ENCODE data around the gene RPS6KA3. TPM values are rescaled to one million over a fixed set of nuclear protein-coding genes. Genes with fewer than 3 reads are reported as not detected.
"Not testable (repeated sequence)": the region's sequence is repeated elsewhere in the genome, so short reads cannot be mapped to it uniquely, and the experiment has no call there.

RPS6KA3 gene
- total and polyA plus RNA-seq, 4 donors, result 18.5 to 44.9 (median 27.8) TPM

- H3K27ac ChIP-seq (ENCODE audit: low read depth, low read length), result no peak overlapping the region
- H3K4me3 ChIP-seq (ENCODE audit: low read depth, low read length), result no peak overlapping the region
- peaks cover 4% of the 10 kb centered on the region for H3K9me3 ChIP-seq (ENCODE audit: control insufficient read depth, insufficient read depth, low read length)
- no peaks in the 10 kb centered on the region for H3K4me1 ChIP-seq (ENCODE audit: control insufficient read depth, insufficient read depth, low read length)
- H3K27me3 ChIP-seq (ENCODE audit: control insufficient read depth, insufficient read depth, low read length), result no peaks in the 10 kb centered on the region
- DNase-seq (ENCODE audit: low read depth in 4 of 6, low spot score in 6 of 6), result no peak
- H3K36me3 ChIP-seq (ENCODE audit: control insufficient read depth, insufficient read depth, low read length), result no peaks in the 10 kb centered on the region
Observed at GRCh38 chrX:20251691-20252090, 15.0 kb downstream of the RPS6KA3 start.

- H3K36me3 ChIP-seq (ENCODE audit: control insufficient read depth, insufficient read depth, low read length); H3K9me3 ChIP-seq (ENCODE audit: control insufficient read depth, insufficient read depth, low read length); H3K27me3 ChIP-seq (ENCODE audit: control insufficient read depth, insufficient read depth, low read length); H3K4me3 ChIP-seq (ENCODE audit: low read depth, low read length); H3K27ac ChIP-seq (ENCODE audit: low read depth, low read length); H3K4me1 ChIP-seq (ENCODE audit: control insufficient read depth, insufficient read depth, low read length); DNase-seq (ENCODE audit: low read depth in 4 of 6, low spot score in 6 of 6): not testable (repeated sequence)
Observed at GRCh38 chrX:20250146-20250545, 16.6 kb downstream of the RPS6KA3 start.

DNA sequence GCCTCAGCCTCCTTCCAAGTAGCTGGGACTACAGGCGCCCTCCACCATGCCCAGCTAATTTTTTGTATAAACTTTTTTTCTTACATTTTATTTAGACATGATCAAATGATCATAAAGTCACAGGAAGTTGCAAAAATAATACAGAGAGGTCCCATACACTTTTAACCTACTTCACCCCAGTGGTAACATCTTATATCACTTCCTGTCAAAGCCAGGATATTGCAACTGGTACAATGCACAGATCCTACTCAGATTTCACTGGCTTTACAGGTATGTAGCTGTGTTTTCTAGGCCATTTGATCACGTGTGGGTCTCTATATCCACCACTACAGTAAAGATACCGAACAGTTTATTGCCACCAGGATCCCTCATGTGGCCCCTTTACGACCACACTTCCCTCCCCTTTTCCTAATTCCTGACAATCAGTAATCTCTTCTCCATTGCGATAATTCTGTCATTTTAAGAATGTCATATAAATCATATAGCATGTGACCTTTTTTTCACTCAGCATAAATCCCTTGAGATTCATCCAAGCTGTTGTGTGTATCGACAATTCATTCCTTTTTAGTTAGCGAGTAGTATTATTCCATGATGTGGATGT, 18.0 kb downstream of the RPS6KA3 start:
- H3K9me3 ChIP-seq (ENCODE audit: control insufficient read depth, insufficient read depth, low read length), result peaks cover 4% of the 10 kb centered on the region
- no CpG with 5 or more reads among the region's 7 CpGs for WGBS (ENCODE audit: insufficient coverage)
- H3K27me3 ChIP-seq (ENCODE audit: control insufficient read depth, insufficient read depth, low read length), result no peaks in the 10 kb centered on the region
- no peak overlapping the region for H3K4me3 ChIP-seq (ENCODE audit: low read depth, low read length)
- H3K27ac ChIP-seq (ENCODE audit: low read depth, low read length), result no peak overlapping the region
- no peaks in the 10 kb centered on the region for H3K36me3 ChIP-seq (ENCODE audit: control insufficient read depth, insufficient read depth, low read length)
- H3K4me1 ChIP-seq (ENCODE audit: control insufficient read depth, insufficient read depth, low read length), result no peaks in the 10 kb centered on the region
- DNase-seq (ENCODE audit: low read depth in 4 of 6, low spot score in 6 of 6), result no peak

DNA sequence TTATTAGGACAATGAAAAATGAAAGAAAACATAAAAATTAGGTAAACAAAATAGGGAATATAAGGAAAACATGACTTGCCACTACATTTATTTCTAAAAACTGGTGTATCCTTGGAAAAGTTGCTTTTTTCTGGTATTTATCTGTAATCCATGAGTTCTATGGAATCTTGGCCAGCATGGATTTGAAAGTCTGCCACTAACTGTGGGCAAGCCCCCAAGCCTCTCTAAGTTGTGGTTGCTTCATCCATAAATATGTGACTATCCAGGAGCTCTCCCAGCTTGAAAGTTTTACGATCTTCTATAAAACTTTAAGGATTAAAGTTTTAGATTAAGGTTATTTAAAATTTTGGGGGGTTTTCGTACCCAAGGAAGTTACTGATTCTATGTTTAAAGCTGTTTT, 21.8 kb downstream of the RPS6KA3 start:
- peak in 1 of 6 donors; percentile 68 for DNase-seq (ENCODE audit: low read depth in 4 of 6, low spot score in 6 of 6)
- H3K4me3 ChIP-seq (ENCODE audit: low read depth, low read length), result no peak overlapping the region
- H3K9me3 ChIP-seq (ENCODE audit: control insufficient read depth, insufficient read depth, low read length), result peaks cover 3% of the 10 kb centered on the region
- no peaks in the 10 kb centered on the region for H3K36me3 ChIP-seq (ENCODE audit: control insufficient read depth, insufficient read depth, low read length)
- no CpG with 5 or more reads among the region's 2 CpGs for WGBS (ENCODE audit: insufficient coverage)
- no peaks in the 10 kb centered on the region for H3K27me3 ChIP-seq (ENCODE audit: control insufficient read depth, insufficient read depth, low read length)
- H3K27ac ChIP-seq (ENCODE audit: low read depth, low read length), result no peak overlapping the region
- H3K4me1 ChIP-seq (ENCODE audit: control insufficient read depth, insufficient read depth, low read length), result no peaks in the 10 kb centered on the region

GRCh38 chrX:20240201-20240600, 26.5 kb downstream of the RPS6KA3 start:
- Histone ChIP-seq H3K4me1 (ENCODE audit: control insufficient read depth, insufficient read depth, low read length) (no peaks in the 10 kb centered on the region), H3K27ac (ENCODE audit: low read depth, low read length) (no peak overlapping the region), H3K9me3 (ENCODE audit: control insufficient read depth, insufficient read depth, low read length) (peaks cover 3% of the 10 kb centered on the region), H3K4me3 (ENCODE audit: low read depth, low read length) (no peak overlapping the region), H3K36me3 (ENCODE audit: control insufficient read depth, insufficient read depth, low read length) (no peaks in the 10 kb centered on the region), H3K27me3 (ENCODE audit: control insufficient read depth, insufficient read depth, low read length) (no peaks in the 10 kb centered on the region)
- no peak for DNase-seq (ENCODE audit: low read depth in 4 of 6, low spot score in 6 of 6)

GRCh38 chrX:20237864-20238263, 28.8 kb downstream of the RPS6KA3 start:
- Histone ChIP-seq H3K9me3 (ENCODE audit: control insufficient read depth, insufficient read depth, low read length) (peaks cover 3% of the 10 kb centered on the region), H3K27me3 (ENCODE audit: control insufficient read depth, insufficient read depth, low read length) (no peaks in the 10 kb centered on the region), H3K4me3 (ENCODE audit: low read depth, low read length) (no peak overlapping the region), H3K4me1 (ENCODE audit: control insufficient read depth, insufficient read depth, low read length) (no peaks in the 10 kb centered on the region), H3K27ac (ENCODE audit: low read depth, low read length) (no peak overlapping the region), H3K36me3 (ENCODE audit: control insufficient read depth, insufficient read depth, low read length) (no peaks in the 10 kb centered on the region)
- DNase-seq (ENCODE audit: low read depth in 4 of 6, low spot score in 6 of 6), result no peak
- no CpG with 5 or more reads among the region's 1 CpG for WGBS (ENCODE audit: insufficient coverage)

DNA sequence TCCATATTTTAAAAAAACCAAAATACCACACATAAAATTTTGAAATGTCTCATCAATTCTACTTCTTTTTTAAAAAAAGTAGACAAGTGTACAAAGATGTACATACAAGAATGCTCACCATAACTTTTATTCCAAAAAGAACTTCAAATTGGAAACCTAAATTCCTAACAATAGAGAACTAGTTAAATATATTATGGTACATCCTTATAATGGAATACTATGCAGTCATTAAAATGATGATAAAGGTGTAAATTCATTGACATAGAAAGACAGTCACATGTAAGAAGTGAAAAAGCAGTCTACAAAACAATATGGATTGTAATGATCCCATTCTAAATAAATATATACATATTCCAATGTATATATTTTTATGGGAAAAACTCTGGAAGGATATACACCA, 31.0 kb downstream of the RPS6KA3 start:
- no peak overlapping the region for H3K27ac ChIP-seq (ENCODE audit: low read depth, low read length)

GRCh38 chrX:20233336-20233735, 33.4 kb downstream of the RPS6KA3 start:
- H3K9me3 ChIP-seq (ENCODE audit: control insufficient read depth, insufficient read depth, low read length), result peaks cover 3% of the 10 kb centered on the region
- no peak overlapping the region for H3K4me3 ChIP-seq (ENCODE audit: low read depth, low read length)
- H3K36me3 ChIP-seq (ENCODE audit: control insufficient read depth, insufficient read depth, low read length), result no peaks in the 10 kb centered on the region
- no CpG with 5 or more reads among the region's 2 CpGs for WGBS (ENCODE audit: insufficient coverage)
- H3K27ac ChIP-seq (ENCODE audit: low read depth, low read length), result no peak overlapping the region
- peaks cover 4% of the 10 kb centered on the region for H3K27me3 ChIP-seq (ENCODE audit: control insufficient read depth, insufficient read depth, low read length)
- no peaks in the 10 kb centered on the region for H3K4me1 ChIP-seq (ENCODE audit: control insufficient read depth, insufficient read depth, low read length)
- DNase-seq (ENCODE audit: low read depth in 4 of 6, low spot score in 6 of 6), result no peak

More for the DNA sequence above, 31.0 kb downstream of the RPS6KA3 start:
- peaks cover 3% of the 10 kb centered on the region for H3K27me3 ChIP-seq (ENCODE audit: control insufficient read depth, insufficient read depth, low read length)
- H3K4me1 ChIP-seq (ENCODE audit: control insufficient read depth, insufficient read depth, low read length), result no peaks in the 10 kb centered on the region
- no peak overlapping the region for H3K4me3 ChIP-seq (ENCODE audit: low read depth, low read length)
- H3K9me3 ChIP-seq (ENCODE audit: control insufficient read depth, insufficient read depth, low read length), result peaks cover 3% of the 10 kb centered on the region
- H3K36me3 ChIP-seq (ENCODE audit: control insufficient read depth, insufficient read depth, low read length), result no peaks in the 10 kb centered on the region
- no peak for DNase-seq (ENCODE audit: low read depth in 4 of 6, low spot score in 6 of 6)

DNA sequence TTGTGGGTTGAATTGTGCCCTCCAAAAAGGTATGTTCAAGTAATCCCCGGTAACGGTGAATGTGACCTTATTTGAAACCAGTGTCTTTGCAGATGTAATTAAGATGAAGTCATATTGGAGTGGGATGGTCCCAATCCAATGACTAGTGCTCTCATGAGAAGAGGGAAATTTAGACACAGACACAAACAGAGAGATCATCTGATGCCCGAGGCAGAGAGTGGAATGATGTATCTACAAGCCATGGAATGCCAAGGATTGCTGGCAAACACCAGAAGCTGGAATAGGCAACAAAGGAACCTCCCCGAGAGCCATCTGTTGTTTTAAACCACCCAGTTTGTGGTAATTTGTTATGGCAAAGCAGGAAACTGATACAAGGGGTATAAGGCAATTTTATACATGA, 35.1 kb downstream of the RPS6KA3 start:
- H3K27ac ChIP-seq (ENCODE audit: low read depth, low read length), result no peak overlapping the region
- peaks cover 3% of the 10 kb centered on the region for H3K9me3 ChIP-seq (ENCODE audit: control insufficient read depth, insufficient read depth, low read length)
- H3K4me1 ChIP-seq (ENCODE audit: control insufficient read depth, insufficient read depth, low read length), result no peaks in the 10 kb centered on the region
- peaks cover 6% of the 10 kb centered on the region for H3K27me3 ChIP-seq (ENCODE audit: control insufficient read depth, insufficient read depth, low read length)
- WGBS (ENCODE audit: insufficient coverage), result 74% methylated on average over 4 of the region's 4 CpGs
- no peaks in the 10 kb centered on the region for H3K36me3 ChIP-seq (ENCODE audit: control insufficient read depth, insufficient read depth, low read length)
- no peak overlapping the region for H3K4me3 ChIP-seq (ENCODE audit: low read depth, low read length)
- DNase-seq (ENCODE audit: low read depth in 4 of 6, low spot score in 6 of 6), result no peak

GRCh38 chrX:20230406-20230805, 36.3 kb downstream of the RPS6KA3 start:
- 95% methylated on average over 2 of the region's 3 CpGs for WGBS (ENCODE audit: insufficient coverage)

More at GRCh38 chrX:20230406-20230805, 36.3 kb downstream of the RPS6KA3 start:
- H3K4me1 ChIP-seq (ENCODE audit: control insufficient read depth, insufficient read depth, low read length), result no peaks in the 10 kb centered on the region
- H3K27ac ChIP-seq (ENCODE audit: low read depth, low read length), result no peak overlapping the region
- no peak for DNase-seq (ENCODE audit: low read depth in 4 of 6, low spot score in 6 of 6)
- H3K27me3 ChIP-seq (ENCODE audit: control insufficient read depth, insufficient read depth, low read length), result peaks cover 6% of the 10 kb centered on the region
- H3K36me3 ChIP-seq (ENCODE audit: control insufficient read depth, insufficient read depth, low read length), result no peaks in the 10 kb centered on the region
- H3K9me3 ChIP-seq (ENCODE audit: control insufficient read depth, insufficient read depth, low read length), result no peaks in the 10 kb centered on the region
- H3K4me3 ChIP-seq (ENCODE audit: low read depth, low read length), result no peak overlapping the region

Measured in spinal cord (tissue), 10 donors.